CD14-positive monocyte (primary cell): ENCODE results near the gene RPL10. TPM values are rescaled to one million over a fixed set of nuclear protein-coding genes. Genes with fewer than 3 reads are reported as not detected.
A peak's percentile ranks its signal among the peaks of the same experiment; 100 is the strongest.

Experiments used
- DNase-seq, 3 donors: peaks; one replicate each; pipeline ENCODE4 v3.0.0-alpha.2; 2011 to 2022
- H2AFZ ChIP-seq: 2 replicates; pipeline ENCODE4 v1.6.0; 2012; ENCODE audit warnings: mild to moderate bottlenecking, low read depth, low read length, inconsistent platforms; ENCODE audit not compliant: insufficient read depth, poor library complexity, severe bottlenecking
- H3K27ac ChIP-seq, 2 donors: 1 replicate in 1 of 2; 2 replicates in 1 of 2; pipeline ENCODE4 v1.5.1; 2012 to 2013; ENCODE audit warnings: low read length in 2 of 2, control low read depth in 1 of 2, inconsistent platforms in 1 of 2, low read depth in 1 of 2, mild to moderate bottlenecking in 1 of 2
- H3K27me3 ChIP-seq, 2 donors: one replicate each; pipeline versions ENCODE4 v1.6.0 to v1.6.1; 2011 to 2013; ENCODE audit warnings: low read length in 2 of 2; ENCODE audit not compliant: control insufficient read depth in 2 of 2, insufficient read depth in 2 of 2
- H3K36me3 ChIP-seq, 2 donors: replicated peaks in 1 of 2; 1 replicate in 1 of 2; 2 replicates in 1 of 2; pipeline versions ENCODE4 v1.5.1 to v1.6.1; 2012 to 2013; ENCODE audit warnings: low read length in 2 of 2, control low read depth in 1 of 2, inconsistent platforms in 1 of 2, mild to moderate bottlenecking in 1 of 2; ENCODE audit not compliant: insufficient read depth in 2 of 2, control insufficient read depth in 1 of 2
- H3K4me1 ChIP-seq, 2 donors: 1 replicate in 1 of 2; 2 replicates in 1 of 2; pipeline versions ENCODE4 v1.5.1 to v1.6.1; 2012 to 2013; ENCODE audit warnings: low read length in 2 of 2, control low read depth in 1 of 2, inconsistent platforms in 1 of 2, mild to moderate bottlenecking in 1 of 2, moderate library complexity in 1 of 2; ENCODE audit not compliant: insufficient read depth in 2 of 2, control insufficient read depth in 1 of 2
- H3K4me2 ChIP-seq: replicated peaks from 2 replicates; pipeline ENCODE3; 2012; ENCODE audit warnings: low read length, moderate library complexity, mild to moderate bottlenecking; ENCODE audit not compliant: poor library complexity, severe bottlenecking; ENCODE audit errors: extremely low read depth
- H3K4me3 ChIP-seq, 3 experiments: fragments of 200-600 bp in 1 of 3; sonication (generic) in 1 of 3; replicated peaks in 1 of 3; 1 replicate in 2 of 3; 2 replicates in 1 of 3; pipeline ENCODE4 v1.5.1; 2011 to 2013; ENCODE audit warnings: low read length in 3 of 3, mild to moderate bottlenecking in 3 of 3, control low read depth in 2 of 3, low read depth in 2 of 3, inconsistent platforms in 1 of 3, moderate library complexity in 1 of 3
- H3K79me2 ChIP-seq: 2 replicates; pipeline ENCODE4 v1.6.0; 2012; ENCODE audit warnings: mild to moderate bottlenecking, control low read depth, inconsistent platforms, low read length, moderate library complexity; ENCODE audit not compliant: insufficient read depth
- H3K9ac ChIP-seq: 2 replicates; pipeline ENCODE4 v1.6.0; 2017; ENCODE audit warnings: low read length, mild to moderate bottlenecking; ENCODE audit not compliant: insufficient read depth, poor library complexity, severe bottlenecking
- H3K9me3 ChIP-seq, 2 donors: replicated peaks in 1 of 2; 1 replicate in 1 of 2; 2 replicates in 1 of 2; pipeline versions ENCODE4 v1.5.1 to v1.6.1; 2012 to 2013; ENCODE audit warnings: low read length in 2 of 2, control low read depth in 1 of 2; ENCODE audit not compliant: control insufficient read depth in 1 of 2, insufficient read depth in 1 of 2
- H4K20me1 ChIP-seq: 2 replicates; pipeline ENCODE4 v1.6.0; 2012; ENCODE audit warnings: mild to moderate bottlenecking, low read length, control low read depth, moderate library complexity; ENCODE audit not compliant: insufficient read depth
- H3K27ac Mint-ChIP-seq, 7 donors: one replicate each; pipeline ENCODE4 v1.8.0; 2020; ENCODE audit warnings: mild to moderate bottlenecking in 7 of 7, mixed read lengths in 7 of 7, moderate library complexity in 6 of 7, inconsistent platforms in 2 of 7
- H3K27me3 Mint-ChIP-seq, 3 donors: one replicate each; pipeline ENCODE4 v1.8.0; 2021 to 2022; ENCODE audit warnings: low read depth in 3 of 3, mild to moderate bottlenecking in 3 of 3, mixed read lengths in 3 of 3, moderate library complexity in 3 of 3, inconsistent platforms in 1 of 3
- H3K36me3 Mint-ChIP-seq, 2 donors: one replicate each; pipeline ENCODE4 v1.8.0; 2020; ENCODE audit warnings: mixed read lengths in 2 of 2, inconsistent platforms in 1 of 2, mild to moderate bottlenecking in 1 of 2
- H3K4me1 Mint-ChIP-seq: one replicate; pipeline ENCODE4 v1.8.0; 2020; ENCODE audit warnings: mild to moderate bottlenecking, mixed read lengths
- H3K4me3 Mint-ChIP-seq, 2 donors: one replicate each; pipeline ENCODE4 v1.8.0; 2020; ENCODE audit warnings: mild to moderate bottlenecking in 2 of 2, mixed read lengths in 2 of 2, moderate library complexity in 1 of 2
- H3K9me3 Mint-ChIP-seq, 7 donors: one replicate each; pipeline ENCODE4 v1.8.0; 2020 to 2022; ENCODE audit warnings: mixed read lengths in 7 of 7, mild to moderate bottlenecking in 6 of 7, moderate library complexity in 6 of 7, inconsistent platforms in 2 of 7
- WGBS: methylation state at CpG from one replicate; pipeline ENCODE4 v1.1.5; 2013; ENCODE audit warnings: missing lambda C conversion rate; ENCODE audit not compliant: insufficient coverage; 5-methylcytosine and 5-hydroxymethylcytosine counted together
- intact Hi-C, 2 donors: fragments of 100-400 bp; cut with micrococcal nuclease; formaldehyde crosslinking; loops; one replicate each; pipeline versions ENCODE4 v1.15.0 to v1.15.1; 2023
- polyA plus RNA-seq, 3 donors: library from polyadenylated mRNA; depleted of rRNA in 1 of 3; unstranded in 2 of 3; stranded (reverse) in 1 of 3; fragments of 300-500 nt in 2 of 3; fragments of >200 nt in 1 of 3; fragmentation: Illumina TruSeq in 2 of 3; gene quantifications; 1 replicate in 2 of 3; 2 replicates in 1 of 3; pipeline ENCODE4 v1.2.3, GENCODE V29; 2012 to 2021
- TF ChIP-seq, protein P1 (sequence below): fragments of 200-600 bp; IDR thresholded peaks from one replicate; pipeline ENCODE4 v1.8.0; 2022; ENCODE audit warnings: antibody characterized with exemption, mild to moderate bottlenecking

The RPL10 gene
- polyA plus RNA-seq, 3 donors = 1,536 to 5,639 (median 1,724) TPM

DNA sequence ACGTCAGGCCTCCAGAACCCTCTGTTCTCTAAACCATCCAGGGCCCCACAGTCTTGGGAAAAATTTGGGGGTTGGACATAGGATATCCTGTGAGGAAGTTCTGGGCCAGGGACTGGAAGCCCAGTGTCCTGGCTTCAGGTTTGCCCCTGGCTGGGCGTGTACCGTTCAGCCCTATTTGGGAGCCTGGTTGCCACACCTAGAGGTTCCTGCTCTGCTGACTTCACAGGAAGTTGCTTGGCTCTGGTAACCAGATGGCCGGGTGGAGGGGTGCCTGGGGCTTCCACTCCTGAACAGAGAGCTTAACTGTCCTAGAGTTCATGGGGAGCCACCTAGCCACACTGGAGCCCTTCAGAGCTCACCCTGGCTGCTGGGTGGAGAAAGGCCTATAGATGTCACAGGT, 14.3 kb downstream of the RPL10 start:
- Histone ChIP-seq H3K36me3 (peaks cover 7 to 15% of the 10 kb centered on the region in 2 donors), H3K27me3 (no peaks in the 10 kb centered on the region), H4K20me1 (no peaks in the 10 kb centered on the region), H3K9me3 (no peaks in the 10 kb centered on the region), H2AFZ (peak overlapping the region; percentile 15), H3K27ac (peak overlapping the region; percentile 80 to 89), H3K9ac (peak overlapping the region; percentile 81), H3K4me3 (peak overlapping the region; percentile 45 to 76 (median 55)), H3K4me1 (peaks cover 39 to 41% of the 10 kb centered on the region in 2 donors), H3K79me2 (peaks cover 41% of the 10 kb centered on the region), H3K4me2 (peak overlapping the region; percentile 74)
- peak overlapping the region; percentile 82 to 92 (median 90) for H3K27ac Mint-ChIP-seq
- peaks cover 8 to 15% of the 10 kb centered on the region in 2 donors for H3K36me3 Mint-ChIP-seq
- H3K9me3 Mint-ChIP-seq = peaks cover 0 to 8% (median 2%) of the 10 kb centered on the region in 7 donors
- DNase-seq = peak; percentile 48 to 68 (median 63)
- TF ChIP-seq, protein P1, sequence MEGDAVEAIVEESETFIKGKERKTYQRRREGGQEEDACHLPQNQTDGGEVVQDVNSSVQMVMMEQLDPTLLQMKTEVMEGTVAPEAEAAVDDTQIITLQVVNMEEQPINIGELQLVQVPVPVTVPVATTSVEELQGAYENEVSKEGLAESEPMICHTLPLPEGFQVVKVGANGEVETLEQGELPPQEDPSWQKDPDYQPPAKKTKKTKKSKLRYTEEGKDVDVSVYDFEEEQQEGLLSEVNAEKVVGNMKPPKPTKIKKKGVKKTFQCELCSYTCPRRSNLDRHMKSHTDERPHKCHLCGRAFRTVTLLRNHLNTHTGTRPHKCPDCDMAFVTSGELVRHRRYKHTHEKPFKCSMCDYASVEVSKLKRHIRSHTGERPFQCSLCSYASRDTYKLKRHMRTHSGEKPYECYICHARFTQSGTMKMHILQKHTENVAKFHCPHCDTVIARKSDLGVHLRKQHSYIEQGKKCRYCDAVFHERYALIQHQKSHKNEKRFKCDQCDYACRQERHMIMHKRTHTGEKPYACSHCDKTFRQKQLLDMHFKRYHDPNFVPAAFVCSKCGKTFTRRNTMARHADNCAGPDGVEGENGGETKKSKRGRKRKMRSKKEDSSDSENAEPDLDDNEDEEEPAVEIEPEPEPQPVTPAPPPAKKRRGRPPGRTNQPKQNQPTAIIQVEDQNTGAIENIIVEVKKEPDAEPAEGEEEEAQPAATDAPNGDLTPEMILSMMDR = no peak
- peaks cover 18% of the 10 kb centered on the region for H3K4me1 Mint-ChIP-seq
- peaks cover 0 to 6% (median 4%) of the 10 kb centered on the region in 3 donors for H3K27me3 Mint-ChIP-seq
- H3K4me3 Mint-ChIP-seq = peak overlapping the region; percentile 72 to 82
- WGBS = 0% methylated on average over 1 of the region's 4 CpGs
- intact Hi-C loops = loop anchor here in 1 of 2 donors (2.0 kb wide), 1 partner anchor 14 kb away; no protein-coding TSS in a partner anchor

DNA sequence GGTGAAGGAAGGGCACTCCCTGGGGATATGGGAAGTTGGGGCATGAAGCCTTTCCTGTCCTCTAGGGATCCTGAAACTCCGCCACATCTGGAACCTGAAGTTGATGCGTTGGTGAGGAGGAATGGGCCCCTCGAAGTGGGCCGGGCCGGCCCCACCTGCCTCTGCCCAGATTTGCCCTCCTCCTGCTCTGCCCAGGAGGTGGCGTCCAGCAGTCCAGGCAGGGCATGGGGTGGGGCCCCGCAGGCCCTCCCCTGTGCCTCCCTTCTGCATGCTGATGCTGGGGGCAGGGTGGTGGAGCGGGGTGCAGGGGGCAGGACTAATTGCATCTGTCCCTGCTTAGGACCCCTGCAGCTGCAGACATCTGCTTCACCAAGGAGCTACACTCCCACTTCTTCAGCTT, 15.0 kb downstream of the RPL10 start:
- Histone ChIP-seq H4K20me1 (no peaks in the 10 kb centered on the region), H2AFZ (no peak overlapping the region), H3K9ac (no peak overlapping the region), H3K9me3 (no peaks in the 10 kb centered on the region), H3K27me3 (no peaks in the 10 kb centered on the region), H3K4me3 (peak overlapping the region in 1 of 3 experiments; percentile 76), H3K4me2 (peak overlapping the region; percentile 74), H3K79me2 (peaks cover 34% of the 10 kb centered on the region), H3K27ac (peak overlapping the region; percentile 80 to 89), H3K4me1 (peaks cover 34% of the 10 kb centered on the region in 2 donors), H3K36me3 (peaks cover 7 to 15% of the 10 kb centered on the region in 2 donors)
- Mint-ChIP-seq H3K4me3 (no peak overlapping the region), H3K27me3 (peaks cover 0 to 6% (median 4%) of the 10 kb centered on the region in 3 donors), H3K36me3 (peaks cover 8 to 15% of the 10 kb centered on the region in 2 donors), H3K9me3 (peaks cover 0 to 8% (median 2%) of the 10 kb centered on the region in 7 donors), H3K4me1 (peaks cover 16% of the 10 kb centered on the region), H3K27ac (peak overlapping the region; percentile 25 to 92 (median 90))
- intact Hi-C loops = loop anchor here in 1 of 2 donors (2.0 kb wide), 1 partner anchor 14 kb away; no protein-coding TSS in a partner anchor
- TF ChIP-seq, protein P1 = no peak
- DNase-seq = no peak
- 20% methylated on average over 1 of the region's 8 CpGs for WGBS
